GM18868 (cell line): ENCODE measurements around the gene ZNF407.

Source experiments
- ATAC-seq: cut with Tn5 transposase; IDR thresholded peaks from one replicate; pipeline ENCODE4 v1.9.1; 2021; ENCODE audit warnings: mild to moderate bottlenecking, moderate library complexity; ENCODE audit not compliant: unreplicated experiment

The ZNF407 gene

DNA sequence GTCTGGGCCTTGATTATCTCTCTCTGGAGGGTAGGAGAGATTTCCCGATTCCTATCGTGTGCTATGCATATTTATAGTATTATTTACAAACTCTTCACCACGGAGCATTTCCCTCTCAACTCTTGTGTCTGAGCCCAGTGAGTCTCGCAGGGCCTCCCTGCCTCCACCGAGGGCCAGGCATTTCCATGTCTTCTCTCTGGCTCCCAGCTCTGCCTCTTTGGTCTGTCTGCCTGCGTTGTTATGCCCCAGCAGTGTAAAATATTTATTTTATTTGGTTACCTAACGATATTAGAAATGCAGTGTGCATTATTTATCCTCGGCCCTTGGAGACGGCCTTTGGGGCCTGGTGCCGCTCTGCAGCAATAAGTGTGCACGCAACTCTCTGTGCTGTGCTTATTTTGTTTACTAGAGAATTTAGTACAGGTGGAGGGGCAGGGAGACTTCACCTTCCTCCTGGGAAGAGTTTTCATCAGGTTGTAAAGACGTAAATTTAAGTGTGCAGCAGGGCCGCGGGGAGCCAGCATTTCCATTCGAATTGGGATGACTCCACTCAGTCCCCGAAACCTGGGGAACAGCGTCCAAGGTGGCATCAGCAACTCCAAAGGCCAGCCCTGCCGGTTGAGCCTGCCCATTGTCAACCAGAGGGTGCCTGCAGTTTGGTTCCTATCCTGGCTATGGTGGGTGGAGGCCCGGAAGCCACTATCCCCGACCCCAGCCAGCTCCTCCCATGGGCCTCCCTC lies 511.1 kb downstream of the ZNF407 start:
- no peak for ATAC-seq

DNA sequence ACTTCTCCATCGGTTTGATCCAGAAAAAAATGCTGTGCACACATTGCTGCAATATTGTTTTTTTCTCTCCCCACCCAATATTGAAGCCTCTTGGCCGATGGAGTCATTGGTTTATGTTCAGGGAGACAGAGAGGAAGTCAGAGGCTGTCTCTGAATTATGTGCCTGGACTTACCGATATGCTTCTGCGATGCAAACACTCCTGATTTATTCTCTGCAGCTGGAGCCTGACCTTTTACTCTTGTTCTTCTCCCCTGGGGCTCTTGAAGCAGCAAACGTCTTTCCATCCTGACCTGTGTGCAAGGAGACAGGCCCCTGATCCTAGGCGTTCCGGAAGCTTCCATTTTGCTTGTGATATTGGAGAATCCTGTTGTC lies 511.6 kb downstream of the ZNF407 start:
- no peak for ATAC-seq

DNA sequence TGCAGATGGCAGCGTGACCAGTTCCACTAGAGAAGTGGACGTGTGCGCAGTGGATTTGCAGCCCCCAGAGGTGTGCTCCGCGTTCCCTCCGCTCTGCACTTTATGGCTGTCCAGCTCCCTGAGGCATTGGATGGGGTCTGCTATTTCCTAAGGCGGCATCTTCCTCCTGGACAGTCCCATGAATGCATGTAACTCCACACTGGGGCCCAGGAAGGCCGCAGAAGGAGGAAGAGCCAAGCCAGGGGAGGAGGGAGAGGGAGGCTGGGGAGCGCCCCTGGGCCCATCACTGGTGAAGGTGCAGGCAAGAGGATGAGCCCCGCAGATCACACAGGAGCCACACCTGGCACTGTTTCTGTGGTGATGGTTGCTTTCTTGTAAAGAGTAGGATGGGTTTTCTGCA lies 512.1 kb downstream of the ZNF407 start:
- ATAC-seq = no peak

DNA sequence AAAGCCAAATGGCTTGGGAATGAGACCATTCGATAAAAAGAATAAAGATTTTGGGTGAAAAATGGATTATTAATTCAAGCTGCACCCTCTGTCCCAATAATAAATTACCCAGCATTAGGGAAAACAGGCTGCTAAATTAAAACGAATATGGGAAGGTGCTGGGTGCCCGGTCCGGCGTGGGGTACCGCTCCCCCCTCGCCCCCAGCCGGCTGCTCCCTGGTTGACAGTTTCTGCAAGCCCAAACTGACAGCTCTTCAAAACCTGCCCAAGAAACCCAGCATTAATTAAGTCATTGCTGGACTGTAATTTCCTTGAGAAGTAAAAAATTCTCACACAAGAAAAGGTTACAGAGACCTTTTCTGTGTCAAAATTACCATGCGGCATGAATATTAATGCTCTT lies 512.6 kb downstream of the ZNF407 start:
- no peak for ATAC-seq

DNA sequence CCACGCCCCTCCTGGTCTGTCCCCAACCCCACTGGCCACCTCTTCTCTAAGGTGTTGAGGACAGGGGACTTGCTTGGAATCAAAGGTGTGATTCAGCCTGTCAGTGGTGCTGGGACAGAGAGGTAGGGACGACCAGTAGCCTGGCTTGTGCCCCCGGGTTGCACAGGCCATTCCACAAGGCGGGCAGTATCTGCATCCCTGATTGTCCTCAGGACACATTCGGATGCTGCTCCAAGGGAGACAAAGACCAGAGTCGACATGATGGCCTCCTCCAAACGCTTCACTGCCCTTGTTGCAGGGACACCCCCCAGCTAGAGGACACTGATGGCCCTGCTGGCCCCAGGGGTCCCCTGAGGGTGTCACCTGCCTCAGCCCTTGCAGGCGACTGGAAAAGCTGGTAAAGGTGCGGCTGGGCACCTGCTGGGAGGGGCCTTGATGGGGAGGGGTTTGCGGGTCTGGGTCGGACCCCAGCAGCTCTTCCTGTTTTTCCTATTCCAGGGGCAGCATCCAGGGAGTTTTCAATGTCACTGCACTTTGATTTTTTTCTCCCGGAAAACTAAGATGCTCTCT lies 513.3 kb downstream of the ZNF407 start:
- ATAC-seq = no peak

DNA sequence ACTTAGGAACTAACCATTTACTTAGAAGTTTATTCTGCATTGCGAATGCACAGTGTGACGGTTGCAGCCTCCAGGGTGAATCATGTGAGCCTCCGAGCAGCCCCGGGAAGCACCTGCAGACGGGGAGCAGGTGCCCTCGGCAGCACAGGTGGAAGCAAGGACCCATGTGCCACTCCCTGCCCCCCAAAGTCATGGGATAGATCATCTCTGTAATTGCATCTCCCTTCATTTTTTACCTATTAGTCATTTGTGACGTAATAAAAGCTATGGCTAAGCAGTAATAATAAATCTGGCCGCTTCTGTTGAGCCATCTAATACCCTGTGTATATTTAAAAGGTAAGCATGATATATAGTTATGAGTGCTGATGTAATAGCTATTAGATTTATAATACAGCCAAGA lies 514.1 kb downstream of the ZNF407 start:
- ATAC-seq = no peak

DNA sequence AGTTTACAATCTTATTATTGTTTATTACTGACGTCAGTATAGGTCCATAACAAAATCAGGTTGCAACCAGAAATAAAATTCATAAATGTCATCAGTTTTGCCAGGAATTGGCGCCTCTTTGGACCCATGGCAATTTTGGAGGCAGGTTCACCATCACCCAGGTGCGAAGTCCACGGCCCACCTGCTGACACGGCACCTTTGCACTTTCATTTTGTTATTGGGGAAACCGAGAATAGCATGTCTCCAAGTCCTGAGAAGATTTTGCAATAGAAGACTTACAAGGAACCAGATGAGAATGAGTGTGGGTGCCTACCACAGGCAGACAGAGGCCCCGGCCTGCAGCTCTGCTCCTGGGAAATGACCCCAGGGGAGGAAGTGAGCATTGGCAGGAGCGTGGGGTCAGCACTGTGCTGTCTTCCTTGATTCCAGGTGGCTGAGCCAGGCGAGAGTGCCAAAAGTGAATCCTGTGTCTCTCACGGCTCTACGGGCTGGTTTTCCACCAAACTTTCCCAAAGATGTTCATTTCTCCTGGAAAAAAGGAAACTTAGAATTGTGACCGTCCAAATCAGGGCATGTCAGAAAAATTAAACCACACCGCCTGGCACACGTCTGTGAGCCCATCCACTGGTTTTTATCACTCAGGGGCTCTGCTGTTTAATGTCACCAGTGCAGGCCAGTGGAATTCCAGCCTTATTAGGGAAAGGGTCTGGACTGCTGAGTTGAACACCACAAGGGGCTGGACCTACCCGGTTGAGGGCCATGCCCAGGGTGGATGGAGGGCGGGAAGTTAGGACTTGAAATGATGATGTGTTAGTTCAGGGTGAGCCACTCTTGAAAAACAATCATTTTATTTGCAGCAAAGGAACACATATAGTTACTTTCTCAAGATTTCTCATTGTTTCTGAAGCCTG lies 514.8 kb downstream of the ZNF407 start:
- no peak for ATAC-seq

DNA sequence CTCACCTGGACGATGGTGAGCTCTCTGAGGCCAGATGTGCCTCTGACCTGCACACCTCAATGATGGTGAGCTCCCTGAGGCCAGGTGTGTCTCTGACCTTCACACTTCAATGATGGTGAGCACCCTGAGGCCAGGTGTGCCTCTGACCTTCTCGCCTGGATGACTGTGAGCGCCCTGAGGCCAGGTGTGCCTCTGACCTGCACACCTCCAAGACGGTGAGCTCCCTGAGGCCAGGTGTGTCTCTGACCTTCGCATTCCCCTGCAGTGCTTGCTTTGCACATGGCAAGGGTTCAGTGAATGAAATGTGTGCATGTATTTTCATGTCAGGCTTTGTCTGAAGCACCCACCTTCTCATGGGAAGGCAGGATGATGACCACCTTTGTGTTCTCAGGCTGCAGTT lies 515.8 kb downstream of the ZNF407 start:
- ATAC-seq = no peak

DNA sequence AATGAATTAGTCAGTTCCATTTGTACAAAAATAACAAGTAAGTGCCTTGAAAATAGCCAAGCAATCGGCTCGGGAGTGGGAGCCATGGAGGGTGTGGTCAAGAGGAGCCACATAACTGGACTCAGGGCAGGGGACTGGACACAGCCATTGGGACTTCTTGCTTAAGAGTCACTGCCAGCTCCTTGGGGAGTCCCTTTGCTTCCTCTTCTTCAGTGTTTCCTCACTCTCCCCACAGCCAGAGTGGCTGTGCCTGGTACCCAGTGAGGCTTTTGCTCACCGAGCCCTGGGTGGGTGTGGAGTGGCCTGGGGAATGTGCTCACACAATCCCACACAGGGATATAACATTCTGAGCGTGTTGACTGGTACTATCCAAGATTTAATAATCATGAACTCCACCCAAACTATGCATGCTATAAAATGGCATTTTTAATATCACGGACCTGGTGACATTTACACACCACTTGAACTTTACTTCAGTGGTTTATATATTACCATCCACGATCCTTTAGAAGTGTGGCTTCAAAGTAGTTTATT lies 516.6 kb downstream of the ZNF407 start:
- no peak for ATAC-seq
